Measurements from ENCODE around the gene DIO3. TPM values are rescaled to one million over a fixed set of nuclear protein-coding genes. Genes with fewer than 3 reads are reported as not detected.

Gene DIO3
- total and polyA plus RNA-seq, 2 of the 4 experiments (the other 2 are of a cell fraction), result not detected

- H4K5ac ChIP-seq (ENCODE audit: low read depth, low read length), result no peak overlapping the region
- no peak overlapping the region for H3K56ac ChIP-seq (ENCODE audit: extremely low read depth, insufficient read depth, low read length)
- no peak overlapping the region for H2BK15ac ChIP-seq (ENCODE audit: low read depth, low read length)
- no peak overlapping the region for H4K91ac ChIP-seq (ENCODE audit: insufficient read depth, low read depth, low read length)
- no peak overlapping the region for H2BK20ac ChIP-seq (ENCODE audit: low read depth, low read length)
- H3K9me3 ChIP-seq (ENCODE audit: control insufficient read depth, insufficient read depth, low read length), result peaks cover 11% of the 10 kb centered on the region
- H3K4me1 ChIP-seq (ENCODE audit: control insufficient read depth, insufficient read depth, low read length), result no peaks in the 10 kb centered on the region
- ChIA-PET POLR2A (ENCODE audit: unreplicated experiment) (no interaction called here), CTCF (no interaction called here)
- no peak overlapping the region for H2BK120ac ChIP-seq (ENCODE audit: low read depth, low read length)
- no peak overlapping the region for H3K23ac ChIP-seq (ENCODE audit: low read depth, low read length)
- dilution Hi-C loops (cut with HindIII; ENCODE audit: low sequenced_read_pairs, unreplicated experiment) (no loop called here), intact Hi-C loops (cut with micrococcal nuclease) (no loop called here), in situ Hi-C loops (cut with MboI; ENCODE audit: low sequenced_read_pairs) (no loop called here)
- no peaks in the 10 kb centered on the region for H3K36me3 ChIP-seq (ENCODE audit: control insufficient read depth, insufficient read depth, low read length)
- no peaks in the 10 kb centered on the region for H3K9me1 ChIP-seq (ENCODE audit: insufficient read depth, low read length)
- no peak overlapping the region for H2AFZ ChIP-seq (replicated peaks; ENCODE audit: low read length, poor library complexity)
- H2AK5ac ChIP-seq (ENCODE audit: low read depth, low read length), result no peak overlapping the region
- no peak overlapping the region for H3K14ac ChIP-seq (replicated peaks; ENCODE audit: low read depth, low read length)
- no peak for TF ChIP-seq RFX5 (IDR thresholded peaks at IDR 0.05; ENCODE audit: low read depth, low read length)
- TF ChIP-seq ELK1 (IDR thresholded peaks at IDR 0.05; ENCODE audit: borderline replicate concordance, low read depth, low read length), result no peak
- no peak for TF ChIP-seq CEBPB (IDR thresholded peaks at IDR 0.05; ENCODE audit: low read depth, low read length)
- DNase-seq, result no peak
- no peak overlapping the region for H3K18ac ChIP-seq (ENCODE audit: low read depth, low read length)
- no peak overlapping the region for H4K8ac ChIP-seq (ENCODE audit: low read depth in 2 of 2, low read length in 2 of 2)
- no peak overlapping the region for H3K27ac ChIP-seq (ENCODE audit: insufficient read depth, low read length)
- WGBS, 2 experiments (ENCODE audit: extremely low coverage in 2 of 2, insufficient read length in 1 of 2), result 66% methylated on average over 8 of the region's 9 CpGs; no CpG with 5 or more reads in 1 of the 2 experiments
- no peak overlapping the region for H3K4ac ChIP-seq (ENCODE audit: low read depth, low read length)
- no peaks in the 10 kb centered on the region for H4K20me1 ChIP-seq (ENCODE audit: insufficient read depth, low read length)
- no TSS peak for BruUV-seq (replicated peaks)
- H3K9ac ChIP-seq (ENCODE audit: low read depth, low read length), result no peak overlapping the region
- peaks cover 14% of the 10 kb centered on the region; the same call in 1 of the 2 replicates for H3K27me3 ChIP-seq (ENCODE audit: control insufficient read depth, insufficient read depth, low read length)
- ATAC-seq (ENCODE audit: low read depth), result no peak
- H3K4me3 ChIP-seq (ENCODE audit: insufficient read depth, low read depth, low read length), result no peak overlapping the region
- no peak overlapping the region for H3K4me2 ChIP-seq (ENCODE audit: low read depth, low read length)
- H2AK9ac ChIP-seq (replicated peaks; ENCODE audit: low read depth, low read length, poor library complexity), result no peak overlapping the region
- H3K79me1 ChIP-seq (ENCODE audit: low read depth in 1 of 2, low read length in 2 of 2), result no peaks in the 10 kb centered on the region
- no peak overlapping the region for H2BK5ac ChIP-seq (ENCODE audit: low read depth, low read length, poor library complexity, severe bottlenecking)
These were observed 18.9 kb upstream of the DIO3 start for GRCh38 chr14:101542391-101542790.

Measured in IMR-90 (cell line).